Activated CD4-positive, alpha-beta T cell treated with anti-CD3 and anti-CD28 coated beads, Interleukin-10, Interleukin-2, amounts not matched to agents 100 ng/mL and 50 ng/mL, durations not matched to agents 16 hours and 8 hours (primary cell): ENCODE results near the gene LRRC75A.
"Not testable (repeated sequence)": the region's sequence is repeated elsewhere in the genome, so short reads cannot be mapped to it uniquely, and the experiment has no call there.

ENCODE experiments used
- DNase-seq: peaks from one replicate; pipeline ENCODE4 v3.0.0-alpha.2; 2020

Gene LRRC75A

GRCh38 chr17:16447676-16448075, 44.3 kb downstream of the LRRC75A start:
- DNase-seq, result no peak

GRCh38 chr17:16446338-16446983, 45.5 kb downstream of the LRRC75A start:
- peak; percentile 42 for DNase-seq

- DNase-seq, result peak; percentile 51
These were observed 47.6 kb downstream of the LRRC75A start for GRCh38 chr17:16444258-16444886.

GRCh38 chr17:16443511-16444257, 48.3 kb downstream of the LRRC75A start:
- peak; percentile 59 for DNase-seq

GRCh38 chr17:16442594-16443510, 49.1 kb downstream of the LRRC75A start:
- peak; percentile 53 for DNase-seq

GRCh38 chr17:16442141-16442540, 49.9 kb downstream of the LRRC75A start:
- no peak for DNase-seq

- DNase-seq, result no peak
These were observed 50.9 kb downstream of the LRRC75A start for GRCh38 chr17:16440901-16441629.

GRCh38 chr17:16440354-16440753, 51.6 kb downstream of the LRRC75A start:
- not testable (repeated sequence) for DNase-seq

- DNase-seq, result peak; percentile 68
These were observed 52.1 kb downstream of the LRRC75A start for GRCh38 chr17:16439811-16440351.

GRCh38 chr17:16439303-16439791, 52.6 kb downstream of the LRRC75A start:
- no peak for DNase-seq

- peak; percentile 99 for DNase-seq
These were observed 53.3 kb downstream of the LRRC75A start for GRCh38 chr17:16438557-16439302.

GRCh38 chr17:16438173-16438556, 53.8 kb downstream of the LRRC75A start:
- DNase-seq, result no peak

- DNase-seq, result no peak
These were observed 54.9 kb downstream of the LRRC75A start for GRCh38 chr17:16437083-16437482.

- no peak for DNase-seq
These were observed 55.8 kb downstream of the LRRC75A start for GRCh38 chr17:16435925-16436886.

- no peak for DNase-seq
These were observed 57.3 kb downstream of the LRRC75A start for GRCh38 chr17:16434662-16435061.

GRCh38 chr17:16433514-16433913, 58.5 kb downstream of the LRRC75A start:
- DNase-seq, result no peak

GRCh38 chr17:16432017-16432416, 60.0 kb downstream of the LRRC75A start:
- no peak for DNase-seq

- DNase-seq, result no peak
These were observed 61.3 kb downstream of the LRRC75A start for GRCh38 chr17:16430650-16431049.

- no peak for DNase-seq
These were observed 62.9 kb downstream of the LRRC75A start for GRCh38 chr17:16429083-16429482.
